NCI-H1694 (cell line): ENCODE data around the gene ZNF615.
"Not testable (repeated sequence)": the region's sequence is repeated elsewhere in the genome, so short reads cannot be mapped to it uniquely, and the experiment has no call there.

ENCODE experiments used
- DNase-seq: peaks from one replicate; lab custom pipeline; 2025; lab: John Stamatoyannopoulos, UW

ZNF615 gene

GRCh38 chr19:52007806-52008557, at the start of gene ZNF615:
ZNF615 (minus strand) TSS chr19:52008211; CDS start chr19:52003711, 4,500 bp downstream.
- DNase-seq: peak; percentile 55

GRCh38 chr19:52056480-52056879, 48.5 kb upstream of the ZNF615 start:
- not testable (repeated sequence) for DNase-seq

- not testable (repeated sequence) for DNase-seq
These were observed 43.7 kb upstream of the ZNF615 start for GRCh38 chr19:52051736-52052135.

- peak; percentile 57 for DNase-seq
These were observed 40.8 kb upstream of the ZNF615 start, which contains the start of gene ZNF432 for GRCh38 chr19:52048555-52049501. ZNF432 (minus strand) TSS chr19:52048838; CDS start chr19:52046868, 1,970 bp downstream.

GRCh38 chr19:52039169-52039568, 31.2 kb upstream of the ZNF615 start:
- DNase-seq: no peak

- DNase-seq: no peak
These were observed 26.2 kb upstream of the ZNF615 start for GRCh38 chr19:52034051-52034728.

- DNase-seq: peak; percentile 61
These were observed 20.7 kb upstream of the ZNF615 start for GRCh38 chr19:52028780-52029123.

- DNase-seq: peak; percentile 89
These were observed 20.2 kb upstream of the ZNF615 start, which contains the start of gene ZNF614 for GRCh38 chr19:52028027-52028779. ZNF614 (minus strand) TSS chr19:52028379; CDS start chr19:52025745, 2,634 bp downstream.

GRCh38 chr19:52026255-52026990, 18.4 kb upstream of the ZNF615 start:
- DNase-seq: not testable (repeated sequence)

GRCh38 chr19:52024478-52024877, 16.5 kb upstream of the ZNF615 start:
- DNase-seq: not testable (repeated sequence)

- DNase-seq: no peak
These were observed 14.2 kb upstream of the ZNF615 start for GRCh38 chr19:52022193-52022592.

GRCh38 chr19:52020506-52020905, 12.5 kb upstream of the ZNF615 start:
- DNase-seq: no peak

- DNase-seq: no peak
These were observed 2.7 kb upstream of the ZNF615 start for GRCh38 chr19:52010674-52011073.

GRCh38 chr19:52007451-52007805, 583 bp downstream of the ZNF615 start:
- DNase-seq: no peak

GRCh38 chr19:51994048-51994644, 13.9 kb downstream of the ZNF615 start:
- no peak for DNase-seq

- DNase-seq: no peak
These were observed 14.6 kb downstream of the ZNF615 start for GRCh38 chr19:51993422-51993821.

GRCh38 chr19:51986309-51987291, 21.4 kb downstream of the ZNF615 start, which contains the start of gene ZNF350:
ZNF350 (minus strand) TSS chr19:51986840; CDS start chr19:51974360, 12,480 bp downstream.
- peak; percentile 62 for DNase-seq

GRCh38 chr19:51983361-51983760, 24.6 kb downstream of the ZNF615 start:
- no peak for DNase-seq

GRCh38 chr19:51980926-51981325, 27.1 kb downstream of the ZNF615 start:
- DNase-seq: not testable (repeated sequence)
